Measurements from ENCODE around the gene FCGR1A. TPM values are rescaled to one million over a fixed set of nuclear protein-coding genes. Genes with fewer than 3 reads are reported as not detected.

Gene FCGR1A
- not detected in 2 replicates for total RNA-seq

DNA sequence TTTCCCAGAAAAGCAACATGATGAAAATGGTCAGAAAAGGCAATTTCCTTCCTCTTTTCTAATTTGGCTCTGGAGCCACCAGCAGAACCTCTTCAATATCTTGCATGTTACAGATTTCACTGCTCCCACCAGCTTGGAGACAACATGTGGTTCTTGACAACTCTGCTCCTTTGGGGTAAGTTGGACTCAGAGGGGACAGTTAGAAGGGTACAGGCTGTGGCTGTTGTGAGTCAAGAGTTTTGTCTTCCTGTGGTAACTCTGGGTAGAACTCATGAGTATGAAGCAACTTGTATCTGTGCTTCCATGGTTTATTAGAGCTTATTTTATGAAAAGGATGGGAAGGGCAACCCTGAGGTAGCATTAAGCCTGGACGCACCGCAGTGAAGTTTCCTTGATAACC lies at the start of gene FCGR1A:
Gene FCGR1A, plus strand, starts transcription at position 95 of the 400 bp plus-strand sequence. Its CDS starts 50 bp downstream, at position 145.

Other genes starting within 250 kb of the FCGR1A start
- not detected in 2 replicates for gene PPIAL4C, start 198.8 kb upstream of the FCGR1A start, total RNA-seq
- gene BOLA1, start 116.9 kb downstream of the FCGR1A start, total RNA-seq = 12.4 and 17.6 TPM in 2 replicates
- gene SV2A, start 135.2 kb downstream of the FCGR1A start, total RNA-seq = 5.8 and 7.5 TPM in 2 replicates
- gene SF3B4, start 145.1 kb downstream of the FCGR1A start, total RNA-seq = 6.7 and 8.3 TPM in 2 replicates
- gene MTMR11, start 154.2 kb downstream of the FCGR1A start, total RNA-seq = 3.1 and 3.9 TPM in 2 replicates
- gene OTUD7B, start 228.0 kb downstream of the FCGR1A start, total RNA-seq = 7.0 and 7.1 TPM in 2 replicates

Data from pericardium fibroblast (primary cell).